GM19043 (cell line): ENCODE results near the gene CTSW.
"Not testable (repeated sequence)": the region's sequence is repeated elsewhere in the genome, so short reads cannot be mapped to it uniquely, and the experiment has no call there.

Experiments used
- ATAC-seq: cut with Tn5 transposase; IDR thresholded peaks from one replicate; pipeline ENCODE4 v1.9.1; 2021; ENCODE audit warnings: low read depth; ENCODE audit not compliant: unreplicated experiment

The CTSW gene, protein sequence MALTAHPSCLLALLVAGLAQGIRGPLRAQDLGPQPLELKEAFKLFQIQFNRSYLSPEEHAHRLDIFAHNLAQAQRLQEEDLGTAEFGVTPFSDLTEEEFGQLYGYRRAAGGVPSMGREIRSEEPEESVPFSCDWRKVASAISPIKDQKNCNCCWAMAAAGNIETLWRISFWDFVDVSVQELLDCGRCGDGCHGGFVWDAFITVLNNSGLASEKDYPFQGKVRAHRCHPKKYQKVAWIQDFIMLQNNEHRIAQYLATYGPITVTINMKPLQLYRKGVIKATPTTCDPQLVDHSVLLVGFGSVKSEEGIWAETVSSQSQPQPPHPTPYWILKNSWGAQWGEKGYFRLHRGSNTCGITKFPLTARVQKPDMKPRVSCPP

DNA sequence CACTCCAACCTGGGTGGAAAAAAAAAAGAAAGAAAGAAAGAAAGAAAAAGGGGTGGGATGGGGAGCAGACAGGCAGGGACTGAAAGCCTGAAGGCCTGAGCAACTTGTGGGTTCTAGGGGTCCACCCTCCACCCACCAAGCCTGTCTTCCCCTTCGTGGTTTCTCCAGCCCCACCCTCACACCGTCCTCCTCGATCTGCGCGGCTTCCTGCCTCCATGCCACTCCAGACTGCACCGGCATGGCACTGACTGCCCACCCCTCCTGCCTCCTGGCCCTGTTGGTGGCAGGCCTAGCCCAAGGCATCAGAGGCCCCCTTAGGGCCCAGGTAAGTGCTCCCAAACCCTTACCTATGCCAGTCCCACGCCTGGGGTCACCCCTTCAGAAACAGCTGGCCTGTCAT, at the start of gene CTSW:
Gene CTSW (plus strand): TSS at position 221 of the 400 bp plus-strand sequence. CDS start 18 bp downstream, at position 239.
- ATAC-seq = no peak

DNA sequence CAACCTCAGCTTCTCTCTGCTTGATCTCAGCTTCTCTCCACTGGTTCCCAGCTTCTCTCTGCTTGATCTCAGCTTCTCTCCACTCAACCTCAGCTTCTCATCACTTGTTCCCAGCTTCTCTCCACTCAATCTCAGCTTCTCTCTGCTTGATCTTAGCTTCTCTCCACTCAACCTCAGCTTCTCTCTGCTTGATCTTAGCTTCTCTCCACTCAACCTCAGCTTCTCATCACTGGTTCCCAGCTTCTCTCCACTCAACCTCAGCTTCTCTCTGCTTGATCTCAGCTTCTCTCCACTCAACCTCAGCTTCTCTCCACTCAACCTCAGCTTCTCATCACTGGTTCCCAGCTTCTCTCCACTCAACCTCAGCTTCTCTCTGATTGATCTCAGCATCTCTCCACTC, 47.4 kb upstream of the CTSW start:
- ATAC-seq = not testable (repeated sequence)

DNA sequence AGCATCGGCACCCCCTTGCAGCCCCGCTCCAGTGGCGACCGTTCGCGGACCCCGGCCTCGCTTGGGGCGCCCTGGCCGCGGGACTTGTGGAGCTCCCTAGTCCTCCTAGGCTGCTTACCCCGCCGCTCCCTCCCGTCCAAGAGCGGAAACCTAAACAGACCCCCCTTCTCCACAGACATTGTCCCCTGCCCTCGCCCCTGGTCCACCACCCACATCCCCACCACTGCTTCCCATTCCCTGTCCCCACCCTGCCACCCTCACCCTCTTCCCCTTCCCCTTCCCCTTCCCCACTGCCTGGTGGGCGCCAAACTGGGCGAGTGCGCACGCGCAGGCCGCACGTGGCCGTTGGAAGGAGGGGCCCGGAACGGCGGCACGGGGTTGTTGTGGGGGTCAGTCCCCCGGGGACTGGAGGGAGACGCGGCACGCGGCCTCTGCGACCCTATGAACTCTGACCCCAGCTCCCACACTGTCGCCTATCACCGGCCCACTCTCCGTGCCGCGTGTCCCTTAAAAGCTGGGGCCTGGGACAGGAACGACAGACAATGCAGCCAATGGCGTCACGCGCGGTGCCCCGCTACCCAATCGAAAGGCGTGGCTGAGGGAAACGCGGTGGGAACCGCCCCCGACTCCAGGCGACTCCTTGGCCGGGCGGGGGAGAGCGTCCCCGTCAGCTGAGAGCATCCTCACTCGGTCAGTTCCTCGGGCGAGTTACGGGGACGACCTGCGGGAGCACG, 46.2 kb upstream of the CTSW start, which contains the start of gene SNX32:
Gene SNX32 (plus strand): TSS at position 667 of the 734 bp plus-strand sequence. CDS start 103 bp downstream, outside the sequence.
- ATAC-seq = peak; percentile 95

DNA sequence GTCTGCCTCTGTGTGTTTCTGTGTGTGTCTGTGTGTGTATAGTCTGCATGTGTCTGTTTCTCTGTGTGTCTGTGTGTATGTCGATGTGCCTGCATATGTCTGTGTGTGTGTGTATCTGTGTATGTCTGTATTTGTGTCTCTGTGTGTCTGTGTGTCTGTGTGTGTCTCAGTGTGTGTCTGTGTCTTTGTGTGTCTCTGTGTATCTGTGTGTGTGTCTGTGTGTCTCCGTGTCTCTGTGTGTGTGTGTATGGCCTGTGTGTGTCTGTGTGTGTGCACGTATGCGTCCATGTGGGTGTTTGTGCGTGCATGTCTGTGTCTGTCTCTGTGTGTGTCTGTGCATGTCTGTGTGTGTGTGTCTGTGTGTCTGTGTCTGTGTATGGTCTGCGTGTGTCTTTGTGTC, 45.4 kb upstream of the CTSW start:
- no peak for ATAC-seq

DNA sequence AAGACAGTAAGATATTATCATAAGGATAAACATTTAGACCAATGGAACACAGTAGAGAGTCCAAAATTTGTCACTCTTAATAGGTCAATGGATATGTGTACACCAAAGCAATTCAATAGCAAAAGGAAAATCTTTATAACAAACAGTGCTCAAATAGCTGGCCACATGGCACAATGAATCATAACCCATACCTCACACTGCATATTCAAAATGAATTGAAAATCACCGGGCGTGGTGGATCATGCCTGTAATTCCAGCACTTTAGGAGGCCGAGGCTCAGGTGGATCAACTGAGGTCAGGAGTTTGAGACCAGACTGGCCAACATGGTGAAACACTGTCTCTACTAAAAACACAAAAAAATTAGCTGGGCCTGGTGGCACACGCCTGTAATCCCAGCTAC, 37.5 kb upstream of the CTSW start:
- ATAC-seq = no peak

DNA sequence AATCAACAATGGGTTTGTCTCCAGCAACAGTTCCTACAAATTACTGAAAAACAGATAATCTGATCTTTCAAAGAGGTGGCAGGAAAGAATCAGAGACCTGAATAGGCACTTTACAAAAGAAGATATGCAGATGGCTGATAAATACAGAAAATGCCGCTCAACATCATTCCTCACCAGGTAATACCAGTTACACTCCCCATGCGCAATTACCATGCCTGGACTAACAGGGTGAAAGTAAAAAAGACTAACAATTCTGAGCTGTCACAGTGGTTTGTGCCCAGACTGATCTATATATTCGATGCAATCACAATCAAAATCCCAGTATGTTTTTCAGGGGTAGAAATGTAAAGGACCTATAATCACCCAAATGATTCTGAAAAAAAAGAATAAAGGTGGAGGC, 35.8 kb upstream of the CTSW start:
- ATAC-seq = no peak

DNA sequence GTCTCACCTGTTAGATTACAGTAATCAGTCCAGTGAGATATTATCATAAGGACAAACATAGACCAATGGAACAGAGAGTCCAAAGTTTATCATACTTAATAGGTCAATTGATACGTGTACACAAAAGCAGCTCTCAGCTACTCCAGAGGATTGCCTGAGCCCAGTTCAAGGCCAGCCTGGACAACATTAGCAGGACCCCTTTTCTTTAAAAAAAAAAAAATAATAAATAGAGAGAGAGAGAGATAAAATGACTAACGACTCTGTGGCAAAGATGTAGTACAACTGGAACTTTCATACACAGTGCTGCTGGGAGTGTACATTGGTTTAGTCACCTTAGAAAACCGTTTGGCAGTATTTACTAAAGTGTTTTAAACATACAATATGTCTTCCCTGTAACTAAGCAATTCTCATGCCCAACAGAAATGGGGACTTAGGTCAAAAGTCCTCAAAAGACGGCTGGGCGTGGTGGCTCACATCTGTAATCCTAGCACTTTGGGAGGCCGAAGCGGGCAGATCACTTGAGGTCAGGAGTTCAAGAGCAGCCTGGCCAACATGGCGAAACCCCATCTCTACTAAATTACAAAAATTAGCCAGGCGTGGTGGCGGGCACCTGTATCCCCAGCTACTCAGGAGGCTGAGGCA, 35.3 kb upstream of the CTSW start:
- ATAC-seq = no peak

DNA sequence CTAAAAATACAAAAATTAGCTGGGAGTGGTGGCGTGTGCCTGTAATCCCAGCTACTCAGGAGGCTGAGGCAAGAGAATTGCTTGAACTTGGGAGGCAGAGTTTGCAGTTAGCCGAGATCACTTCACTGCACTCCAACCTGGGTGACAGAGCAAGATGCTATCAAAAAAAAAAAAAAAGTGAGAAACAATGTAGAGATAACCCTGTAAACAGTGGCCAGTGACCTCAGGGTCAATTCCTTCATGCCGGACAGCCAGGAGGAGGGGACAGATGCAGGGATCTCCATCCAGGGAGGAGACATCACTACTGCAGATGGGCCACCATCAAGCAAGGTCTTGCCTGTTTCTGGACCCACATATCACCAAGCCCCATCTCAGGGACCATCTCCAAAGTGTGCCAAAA, 31.9 kb upstream of the CTSW start:
- ATAC-seq = no peak

DNA sequence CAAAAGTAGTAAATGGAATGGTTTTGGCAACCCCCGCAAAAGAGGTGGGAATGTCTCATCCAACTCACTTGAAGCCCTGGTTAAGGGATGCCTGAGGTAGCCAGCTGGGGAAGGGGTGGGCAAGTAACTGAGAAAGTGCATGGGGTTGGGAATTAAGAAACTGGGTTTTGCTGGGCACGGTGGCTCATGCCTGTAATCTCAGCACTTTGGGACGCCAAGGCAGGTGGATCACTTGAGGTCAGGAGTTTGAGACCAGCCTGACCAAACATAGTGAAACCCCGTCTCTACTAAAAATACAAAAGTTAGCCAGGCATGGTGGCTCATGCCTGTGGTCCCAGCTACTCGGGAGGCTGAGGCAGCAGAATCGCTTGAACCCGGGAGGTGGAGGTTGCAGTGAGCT, 30.9 kb upstream of the CTSW start:
- ATAC-seq = not testable (repeated sequence)

DNA sequence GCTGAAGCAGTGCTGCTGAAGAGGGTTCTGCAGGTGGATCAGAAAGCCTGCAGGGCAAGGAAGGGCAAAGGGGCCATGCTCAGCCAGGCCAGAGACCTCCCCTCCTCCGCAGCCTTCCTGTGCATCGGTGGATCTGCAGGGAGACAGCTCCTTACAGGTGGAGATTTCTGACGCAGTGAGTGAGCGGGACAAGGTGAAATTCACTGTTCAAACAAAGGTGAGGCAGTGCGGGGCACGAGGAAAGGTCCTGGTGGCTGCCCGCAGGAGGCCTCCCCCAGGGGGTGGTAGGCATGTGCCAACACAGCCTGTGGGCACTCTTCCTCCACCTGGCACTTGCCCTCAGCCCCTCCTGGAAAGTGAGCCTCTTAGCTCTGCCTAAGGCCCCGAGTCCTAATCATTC, 30.3 kb upstream of the CTSW start:
- no peak for ATAC-seq

DNA sequence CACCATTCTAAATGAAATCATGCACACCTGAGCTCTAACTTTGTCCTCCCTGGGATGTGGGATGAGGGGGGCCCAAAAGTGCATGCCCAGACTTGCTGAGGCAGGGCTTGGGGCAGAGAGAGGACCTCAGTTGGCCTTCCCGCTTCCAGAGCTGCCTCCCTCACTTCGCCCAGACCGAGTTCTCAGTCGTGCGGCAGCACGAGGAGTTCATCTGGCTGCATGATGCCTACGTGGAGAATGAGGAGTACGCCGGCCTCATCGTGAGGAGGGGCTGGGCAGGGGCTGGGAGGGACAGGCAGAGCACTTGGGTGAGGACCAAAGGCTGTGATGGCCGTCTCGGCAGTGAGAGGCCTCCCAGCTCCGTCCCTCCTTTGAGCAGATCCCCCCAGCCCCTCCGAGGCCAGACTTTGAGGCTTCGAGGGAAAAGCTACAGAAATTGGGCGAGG, 29.8 kb upstream of the CTSW start:
- ATAC-seq = no peak

DNA sequence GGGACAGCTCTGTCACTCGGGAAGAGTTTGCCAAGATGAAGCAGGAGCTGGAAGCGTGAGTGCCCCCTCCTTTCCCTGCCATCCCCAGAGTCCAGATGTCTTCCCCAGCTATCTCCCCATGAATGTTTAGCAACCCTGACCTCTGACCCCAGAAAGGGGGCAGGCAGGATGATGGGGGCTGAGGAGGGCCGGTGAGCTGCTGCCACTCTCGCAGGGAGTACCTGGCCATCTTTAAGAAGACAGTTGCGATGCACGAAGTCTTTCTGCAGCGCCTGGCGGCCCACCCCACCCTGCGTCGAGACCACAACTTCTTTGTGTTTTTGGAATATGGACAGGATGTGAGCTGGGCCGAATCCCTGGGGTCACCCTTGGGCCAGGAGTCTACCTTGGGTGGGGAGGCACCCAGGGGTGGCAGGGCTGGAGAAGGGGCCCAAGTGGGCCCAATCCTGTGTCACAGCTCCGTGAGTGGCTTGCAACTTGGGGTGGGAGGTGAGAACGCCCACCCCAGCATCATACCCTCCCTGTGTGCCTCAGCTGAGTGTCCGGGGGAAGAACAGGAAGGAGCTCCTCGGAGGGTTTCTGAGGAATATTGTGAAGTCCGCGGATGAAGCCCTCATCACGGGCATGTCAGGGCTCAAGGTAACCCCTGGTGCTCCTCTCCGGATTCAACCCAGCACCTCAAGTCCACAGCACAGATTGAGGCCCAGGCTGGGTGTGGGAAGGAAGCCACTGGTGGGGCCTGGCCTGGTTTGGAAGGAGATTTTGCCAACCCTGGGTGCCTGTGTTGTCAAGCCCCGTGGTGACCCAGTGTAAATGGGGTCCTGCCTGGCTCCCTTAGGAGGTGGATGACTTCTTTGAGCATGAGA, 29.2 kb upstream of the CTSW start:
- ATAC-seq = no peak

DNA sequence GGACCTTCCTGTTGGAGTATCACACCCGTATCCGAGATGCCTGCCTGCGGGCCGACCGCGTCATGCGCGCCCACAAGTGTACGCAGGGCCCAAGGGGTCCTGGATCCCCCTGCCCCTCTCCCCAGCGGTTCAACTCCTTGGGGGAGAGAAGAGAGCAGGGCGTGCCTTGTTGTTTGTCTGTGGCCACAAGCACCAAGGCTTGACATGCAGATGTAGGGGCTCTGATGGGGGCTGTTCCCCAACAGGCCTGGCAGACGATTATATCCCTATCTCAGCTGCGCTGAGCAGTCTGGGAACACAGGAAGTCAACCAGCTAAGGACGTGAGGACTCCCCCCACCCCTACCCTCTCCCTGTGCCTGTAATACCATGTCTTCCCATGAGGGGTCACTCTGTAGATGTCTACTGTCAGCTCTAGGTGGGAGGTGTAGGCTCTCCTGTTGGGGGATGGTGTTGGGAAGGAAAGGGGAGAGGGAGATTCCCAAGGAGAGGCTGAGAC, 28.5 kb upstream of the CTSW start:
- ATAC-seq = no peak

DNA sequence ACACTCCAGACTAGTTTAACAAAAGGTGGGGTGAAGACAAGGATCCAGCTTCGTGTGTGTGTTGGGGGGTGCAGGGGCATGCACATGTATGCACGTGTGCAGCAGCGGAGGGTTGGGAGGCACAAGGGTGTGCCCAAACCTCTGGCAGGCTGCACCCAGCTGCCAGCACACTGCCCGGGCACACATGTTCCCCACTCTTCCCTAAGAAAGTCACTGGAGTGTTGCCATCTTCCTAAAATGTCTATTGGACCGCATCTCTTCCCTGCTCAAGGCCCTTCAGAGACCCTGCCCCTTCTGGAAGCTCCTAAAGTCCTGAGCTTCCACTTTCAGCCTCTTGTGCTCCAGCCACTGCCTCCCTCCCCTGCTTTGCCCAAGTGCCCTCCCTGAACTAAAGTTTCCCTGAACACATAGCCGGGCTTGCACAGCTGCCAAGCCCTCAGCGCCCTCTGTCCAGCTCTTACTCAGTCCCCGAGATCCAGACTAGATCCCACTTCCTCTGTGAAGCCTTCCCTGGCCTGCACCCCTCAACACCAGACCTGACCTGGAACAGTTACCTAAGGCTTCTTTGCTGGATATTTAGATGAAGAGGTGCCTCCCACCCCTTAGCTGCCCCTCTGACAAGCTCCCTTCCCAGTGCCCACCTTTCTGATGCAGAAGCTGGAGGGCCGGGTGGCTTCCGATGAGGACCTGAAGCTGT, 27.7 kb upstream of the CTSW start:
- ATAC-seq = no peak

DNA sequence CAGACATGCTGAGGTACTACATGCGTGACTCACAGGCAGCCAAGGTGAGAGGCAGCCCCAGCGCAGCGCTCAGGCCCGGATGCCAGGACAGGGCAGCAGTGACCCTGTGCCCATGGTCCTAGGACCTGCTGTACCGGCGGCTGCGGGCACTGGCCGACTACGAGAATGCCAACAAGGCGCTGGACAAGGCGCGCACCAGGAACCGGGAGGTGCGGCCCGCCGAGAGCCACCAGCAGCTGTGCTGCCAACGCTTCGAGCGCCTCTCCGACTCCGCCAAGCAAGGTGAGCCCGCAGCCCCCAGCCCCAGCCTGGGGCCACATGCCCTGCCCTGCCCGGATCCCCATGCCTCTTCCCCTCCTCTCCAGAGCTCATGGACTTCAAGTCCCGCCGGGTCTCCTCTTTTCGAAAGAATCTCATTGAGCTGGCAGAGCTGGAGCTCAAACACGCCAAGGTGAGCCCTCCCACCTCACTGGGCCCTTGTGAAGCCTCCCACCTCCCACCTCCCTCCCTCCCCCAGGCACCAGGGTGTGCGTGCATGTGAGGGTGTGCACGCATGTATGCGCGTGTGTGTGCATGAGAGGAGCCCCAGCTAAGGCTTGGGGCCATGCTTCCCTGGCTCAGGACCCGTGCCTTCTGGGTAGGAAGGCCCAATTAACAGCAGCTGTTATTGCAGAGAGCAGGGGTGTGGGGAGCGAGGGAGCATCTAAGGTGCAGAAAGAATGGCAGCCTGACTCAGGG, 27.0 kb upstream of the CTSW start:
- ATAC-seq = no peak

DNA sequence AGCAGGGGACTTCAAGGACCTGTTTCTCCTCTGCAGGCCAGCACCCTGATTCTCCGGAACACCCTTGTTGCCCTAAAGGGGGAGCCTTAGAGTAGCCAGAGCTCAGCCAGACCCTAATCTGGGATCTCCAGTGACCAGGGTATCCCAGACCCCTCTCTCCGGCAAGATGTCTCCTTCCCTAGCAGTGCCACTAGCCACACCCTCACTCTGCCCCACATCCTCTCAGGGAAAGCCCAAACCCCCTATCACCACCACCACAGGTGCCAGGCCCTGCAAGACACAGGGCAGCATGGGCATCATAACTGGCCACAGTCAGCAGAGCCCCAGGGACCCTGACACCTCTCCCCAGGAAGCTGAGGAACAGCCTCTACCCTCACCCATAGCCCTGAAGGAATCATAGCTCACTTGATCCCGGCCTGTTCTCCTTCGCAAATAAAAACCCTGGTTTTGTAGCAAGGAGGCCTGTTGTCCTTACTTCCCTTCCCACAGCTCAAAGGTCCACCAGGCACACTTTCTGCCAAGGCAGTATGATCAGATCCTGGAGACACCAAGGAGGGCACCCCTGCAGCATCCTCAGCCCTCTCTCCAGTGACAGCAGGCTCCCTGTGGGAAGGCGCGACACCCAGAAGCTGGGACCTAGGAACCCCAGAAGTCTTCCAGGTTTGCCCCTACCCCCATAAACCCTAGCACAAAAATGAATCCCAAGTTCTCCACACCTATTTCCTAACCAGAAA, 26.2 kb upstream of the CTSW start:
- ATAC-seq = no peak

DNA sequence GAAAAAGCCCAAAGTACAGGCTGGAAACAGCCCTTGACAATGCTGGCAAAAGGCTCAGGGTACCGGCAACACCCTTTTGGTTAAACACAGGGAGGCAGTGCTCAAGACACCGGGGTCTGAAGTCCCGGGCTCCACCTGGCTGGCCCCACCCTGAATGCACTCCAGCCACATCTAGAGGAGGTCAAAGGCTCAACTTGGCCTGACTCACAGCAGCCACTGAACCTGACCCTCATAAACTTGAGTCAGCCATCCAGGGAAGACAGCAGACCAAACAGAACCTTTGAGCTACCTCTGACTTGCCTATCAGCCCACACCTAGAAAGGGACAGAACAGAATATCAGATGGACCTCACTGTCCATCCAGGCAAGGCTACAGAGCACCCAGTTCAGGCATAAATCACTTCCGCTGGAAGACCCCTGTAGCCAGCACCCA, 25.5 kb upstream of the CTSW start:
- no peak for ATAC-seq
